AML-193 (cell line): Measurements from ENCODE around the gene OR2H2.

ENCODE experiments used
- DNase-seq, 2 experiments: peaks; one replicate each; lab custom pipeline; 2025; lab: John Stamatoyannopoulos, UW

The OR2H2 gene

DNA sequence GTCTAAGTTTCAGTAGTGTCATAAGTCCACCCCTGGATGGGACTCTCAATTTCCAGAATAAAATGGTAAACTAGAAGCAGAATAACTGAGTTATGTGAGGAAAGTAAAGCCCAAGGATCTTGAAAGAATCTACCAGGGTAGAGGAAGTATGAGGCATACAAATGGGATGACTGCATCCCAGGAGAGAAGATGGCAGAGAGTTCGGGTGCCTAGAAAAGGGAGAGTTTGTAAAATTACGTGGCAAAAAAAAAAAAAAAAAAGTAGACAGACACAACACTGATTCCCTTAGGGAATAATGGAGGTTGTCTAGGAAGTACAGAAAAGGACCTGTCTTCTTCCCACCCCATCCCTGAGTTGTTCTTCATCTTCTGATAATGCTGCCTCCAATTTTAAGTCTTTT is 44.6 kb downstream of the OR2H2 start:
- DNase-seq: no peak

DNA sequence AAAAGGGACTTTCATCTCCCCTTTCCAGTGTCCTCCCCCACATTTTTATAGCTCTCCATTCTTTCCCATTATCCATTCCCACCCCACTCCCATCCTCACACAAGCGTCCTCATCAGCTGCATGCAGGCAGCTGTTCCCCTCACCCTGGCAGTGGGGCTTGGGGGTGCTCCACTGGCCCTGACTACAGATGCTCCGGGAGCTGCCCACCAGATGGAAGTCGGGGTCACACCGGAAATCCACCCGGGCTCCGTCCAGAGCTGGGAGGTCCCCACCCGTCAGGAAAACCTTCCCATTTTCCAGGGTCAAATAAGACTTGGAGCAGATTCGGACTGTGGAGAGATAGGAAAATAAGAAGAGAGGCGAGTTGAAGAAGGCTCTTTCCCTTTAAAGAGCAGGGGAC is 45.4 kb downstream of the OR2H2 start:
- DNase-seq: no peak

DNA sequence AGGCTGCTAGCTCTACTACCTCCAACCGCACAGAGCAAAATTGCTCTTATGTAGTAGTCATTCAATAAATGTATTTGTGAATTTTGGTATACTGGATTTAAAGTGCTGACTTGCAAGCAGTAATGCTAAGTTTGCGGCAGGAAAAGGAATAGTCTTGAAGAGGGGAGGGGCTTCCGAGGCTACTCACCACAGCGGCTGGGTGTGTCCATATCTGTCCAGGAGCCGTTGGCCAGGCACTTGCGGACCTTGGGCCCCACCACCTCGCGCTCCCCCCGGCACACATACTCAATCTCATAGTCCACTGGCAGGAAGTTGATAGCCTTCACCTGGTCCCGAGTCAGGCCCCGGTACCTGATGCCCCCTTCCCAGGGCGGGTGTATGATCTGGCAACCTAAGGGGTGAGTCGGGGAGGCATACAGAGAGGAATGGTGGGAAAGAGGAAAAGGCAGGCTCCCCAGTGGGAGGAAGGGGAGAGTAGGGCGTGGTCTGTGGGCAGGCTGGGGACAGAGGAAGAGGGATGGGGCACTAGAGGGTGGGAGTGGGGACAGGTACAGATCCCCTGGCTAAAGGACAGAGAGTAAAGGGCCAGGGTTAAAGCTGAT is 46.4 kb downstream of the OR2H2 start:
- DNase-seq: no peak

DNA sequence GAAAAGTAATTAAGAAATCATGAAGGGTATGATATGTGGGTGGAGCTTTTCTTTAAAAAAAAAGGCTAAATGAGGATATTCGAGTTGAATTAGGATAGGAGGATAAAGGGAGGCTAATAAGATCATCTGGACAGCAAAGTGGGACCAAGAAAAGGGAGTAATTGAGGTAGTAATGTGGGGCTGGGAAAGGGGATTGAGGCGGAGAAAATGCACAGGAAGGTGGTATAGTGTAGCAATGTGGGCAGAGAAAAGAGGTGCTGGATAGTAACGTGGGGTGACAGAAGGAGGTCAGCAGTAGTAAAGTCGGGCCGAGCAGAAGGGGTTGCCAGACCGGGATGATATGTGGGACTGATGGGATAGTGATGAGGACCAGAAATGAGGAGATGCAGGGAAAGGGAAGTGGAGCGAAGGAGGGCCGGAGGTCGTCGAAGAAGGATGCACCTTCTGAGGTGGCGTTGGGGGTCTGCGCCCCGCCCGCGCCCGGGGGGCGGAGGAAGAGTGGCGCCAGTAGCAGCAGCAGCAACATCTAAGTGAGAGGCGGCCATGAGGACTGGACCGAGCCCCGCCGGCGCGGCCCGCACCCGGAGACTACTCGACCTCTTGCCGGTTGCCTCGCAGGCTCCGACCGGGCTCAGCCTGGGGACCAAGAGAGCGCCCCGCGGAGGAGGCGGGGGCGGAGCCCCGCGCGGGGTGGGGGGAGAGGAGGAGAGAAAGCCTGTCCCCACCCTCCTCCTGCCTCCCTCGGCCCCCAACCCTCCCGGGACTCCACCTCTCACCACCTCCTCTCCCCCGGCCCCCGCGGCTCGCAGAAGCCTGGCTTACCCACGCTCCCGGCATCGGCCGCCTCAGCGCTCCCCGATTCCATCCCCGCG is 47.2 kb downstream of the OR2H2 start:
- DNase-seq: no peak

DNA sequence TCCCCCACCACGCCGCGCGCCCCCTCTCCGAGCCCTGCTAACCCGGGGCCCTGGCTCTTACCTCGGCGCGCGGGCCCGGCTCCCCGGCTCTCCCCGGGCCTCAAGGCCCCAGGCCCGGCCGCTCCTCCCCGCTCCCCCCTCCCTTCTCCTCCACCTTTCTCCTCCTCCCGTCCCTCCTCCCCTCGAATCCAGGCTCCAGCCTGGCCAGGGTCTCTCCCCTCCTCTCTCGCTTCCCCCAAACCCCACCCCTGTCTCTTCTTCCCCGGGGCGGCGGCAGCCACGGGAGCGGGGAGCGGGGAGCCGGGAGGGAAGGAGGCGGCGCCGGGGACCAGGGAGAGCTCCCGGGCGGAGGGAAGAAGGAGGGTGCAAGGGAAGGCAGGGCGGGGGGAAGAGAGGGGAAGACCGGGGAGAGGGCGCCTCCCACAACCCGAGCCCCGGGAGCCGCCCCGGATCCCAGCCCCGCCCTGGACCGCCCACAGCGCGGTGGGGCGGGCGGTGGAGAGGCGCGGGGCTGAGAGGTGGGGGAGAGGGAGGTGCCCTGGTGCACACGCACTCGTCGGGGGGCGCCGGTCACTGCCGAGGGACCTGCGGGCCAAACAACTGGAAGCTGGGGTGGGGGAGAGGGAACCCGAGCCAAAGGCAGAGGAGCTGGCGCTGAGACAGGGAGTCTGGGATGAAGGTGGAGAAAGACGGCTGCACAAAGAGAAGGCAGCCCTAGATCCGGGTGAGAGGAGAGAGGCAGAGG is 48.0 kb downstream of the OR2H2 start, which contains the start of gene GABBR1:
GABBR1 (minus strand) TSS at position 395 of the 745 bp plus-strand sequence. CDS start 798 bp downstream, outside the sequence.
- peak; percentile 28 to 40 for DNase-seq

DNA sequence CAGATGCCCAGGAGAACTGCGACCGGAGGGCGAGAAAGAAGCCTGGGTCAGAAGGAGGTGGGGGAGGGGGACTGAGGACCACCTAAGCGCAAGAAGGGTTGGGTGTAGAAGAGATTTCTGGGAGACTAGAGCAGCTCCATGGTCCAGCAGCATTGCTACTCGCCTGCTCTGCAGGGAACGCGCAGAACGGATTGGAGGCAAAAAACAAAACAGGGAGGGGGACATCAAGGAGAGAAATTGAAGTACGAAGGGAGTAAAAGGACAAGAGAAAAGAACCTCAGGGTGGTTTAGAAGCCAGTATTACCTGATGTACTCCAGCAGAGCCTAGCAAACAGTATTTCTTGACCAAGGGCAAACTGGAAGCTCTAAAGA is 48.6 kb downstream of the OR2H2 start:
- no peak for DNase-seq

DNA sequence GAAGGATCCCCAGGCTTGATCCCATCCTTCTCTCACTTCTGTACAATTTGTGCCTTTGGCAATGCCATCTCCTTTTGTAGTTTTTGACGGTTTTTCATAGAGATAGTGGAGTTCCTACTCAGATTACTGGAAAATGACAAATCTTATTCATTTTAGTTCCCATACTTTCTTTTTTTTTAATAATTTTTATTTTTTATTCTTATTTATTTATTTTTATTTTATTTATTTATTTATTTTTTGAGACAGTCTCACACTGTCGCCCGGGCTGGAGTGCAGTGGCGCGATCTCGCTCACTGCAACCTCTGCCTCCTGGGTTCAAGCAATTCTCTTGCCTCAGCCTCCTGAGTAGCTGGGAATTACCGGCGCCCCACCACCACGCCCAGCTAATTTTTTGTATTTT is 52.3 kb downstream of the OR2H2 start:
- DNase-seq: no peak
